NCI-H460 (cell line): Measurements from ENCODE around the gene OR14K1. TPM values are rescaled to one million over a fixed set of nuclear protein-coding genes. Genes with fewer than 3 reads are reported as not detected.
"Not testable (repeated sequence)": the region's sequence is repeated elsewhere in the genome, so short reads cannot be mapped to it uniquely, and the experiment has no call there.

Experiments
- DNase-seq: peaks from one replicate; pipeline ENCODE4 v3.0.0-alpha.2; 2016; ENCODE audit warnings: low read depth; ENCODE audit errors: extremely low read depth
- polyA plus RNA-seq: library from polyadenylated mRNA; depleted of rRNA; stranded (reverse); fragments of >200 nt; gene quantifications from 2 replicates; pipeline ENCODE4 v1.2.3, GENCODE V29; 2014; cell fraction: nucleus; rRNA removed
- total RNA-seq: library from RNA; depleted of rRNA; stranded (reverse); fragments of >200 nt; shearing (Covaris generic); gene quantifications from 2 replicates; pipeline ENCODE4 v1.2.3, GENCODE V29; 2014; rRNA removed

Gene OR14K1
- not detected in 2 replicates for total RNA-seq
- not detected in 2 replicates for polyA plus RNA-seq

GRCh38 chr1:247738315-247738714 is at the start of gene OR14K1:
OR14K1 (plus strand) TSS chr1:247738615; CDS start chr1:247738615, 0 bp downstream.
- no peak for DNase-seq

GRCh38 chr1:247701338-247701737 is 37.1 kb upstream of the OR14K1 start:
- no peak for DNase-seq

- DNase-seq = not testable (repeated sequence)
Measured at GRCh38 chr1:247710681-247711080, 27.7 kb upstream of the OR14K1 start.

- DNase-seq = no peak
Measured at GRCh38 chr1:247713753-247714152, 24.7 kb upstream of the OR14K1 start.

DNA sequence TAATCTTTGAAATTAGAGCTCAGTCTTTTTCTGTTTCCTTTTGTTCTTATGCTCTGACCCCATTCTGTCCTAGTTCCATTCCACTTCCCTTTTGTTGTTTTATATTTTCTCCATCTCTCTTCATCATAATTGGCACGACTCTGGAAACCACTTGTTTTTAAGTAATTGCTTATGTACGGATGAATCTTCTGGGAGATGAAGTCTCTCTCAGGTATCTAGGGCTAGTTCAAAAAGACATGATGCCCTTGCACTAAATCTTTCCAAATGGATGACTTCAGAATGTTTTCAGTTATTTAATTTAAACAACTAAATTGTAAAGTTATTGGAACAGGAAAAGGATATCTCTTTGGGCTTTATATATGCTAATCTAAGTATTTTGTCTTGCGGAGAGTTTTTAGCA is 21.9 kb upstream of the OR14K1 start, which contains the start of gene OR6F1:
TSS of gene OR6F1 (minus strand) at position 101 of the 400 bp plus-strand sequence. CDS start 3,891 bp downstream, outside the sequence.
- DNase-seq = no peak

GRCh38 chr1:247721222-247721621 is 17.2 kb upstream of the OR14K1 start:
- no peak for DNase-seq

- no peak for DNase-seq
Measured at GRCh38 chr1:247740721-247741120, 2.3 kb downstream of the OR14K1 start.

DNA sequence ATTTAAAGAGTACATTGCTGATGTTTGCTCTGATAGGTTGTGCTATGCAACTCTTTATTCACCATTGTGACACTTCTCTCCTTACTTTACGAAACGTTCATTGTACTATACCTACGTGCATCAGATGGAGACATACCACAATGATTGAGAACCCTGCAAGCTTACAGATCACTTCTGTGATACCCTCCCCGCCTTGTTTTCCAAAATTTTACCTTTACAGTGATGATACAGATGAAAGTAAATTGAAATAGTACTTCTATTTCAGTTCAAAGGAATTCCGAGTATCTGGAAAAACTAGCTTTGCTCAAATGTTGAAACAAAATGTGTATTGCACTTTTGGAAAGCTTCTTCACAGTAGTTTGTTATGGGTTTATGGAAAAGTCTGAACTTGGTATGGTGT is 3.3 kb downstream of the OR14K1 start:
- DNase-seq = no peak

DNA sequence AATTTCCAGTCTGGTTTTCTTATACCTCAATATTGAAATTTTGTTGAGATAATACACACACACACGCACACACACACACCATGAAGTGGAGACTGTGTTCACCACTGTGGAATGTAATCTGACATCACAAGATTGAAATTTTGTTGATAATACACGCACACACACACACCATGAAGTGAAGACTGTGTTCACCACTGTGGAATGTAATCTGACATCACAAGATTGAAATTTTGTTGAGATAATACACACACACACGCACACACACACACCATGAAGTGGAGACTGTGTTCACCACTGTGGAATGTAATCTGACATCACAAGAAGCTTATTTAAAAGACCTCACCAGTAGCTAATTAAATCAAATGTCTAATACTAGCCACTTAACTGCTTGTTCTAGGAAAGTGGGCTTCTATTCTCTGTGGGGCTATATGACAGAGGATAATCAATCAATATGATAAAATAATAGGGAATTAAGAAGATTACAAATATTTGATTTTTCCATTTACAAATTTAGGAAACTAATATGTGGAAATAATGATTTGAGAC is 3.9 kb downstream of the OR14K1 start:
- not testable (repeated sequence) for DNase-seq

DNA sequence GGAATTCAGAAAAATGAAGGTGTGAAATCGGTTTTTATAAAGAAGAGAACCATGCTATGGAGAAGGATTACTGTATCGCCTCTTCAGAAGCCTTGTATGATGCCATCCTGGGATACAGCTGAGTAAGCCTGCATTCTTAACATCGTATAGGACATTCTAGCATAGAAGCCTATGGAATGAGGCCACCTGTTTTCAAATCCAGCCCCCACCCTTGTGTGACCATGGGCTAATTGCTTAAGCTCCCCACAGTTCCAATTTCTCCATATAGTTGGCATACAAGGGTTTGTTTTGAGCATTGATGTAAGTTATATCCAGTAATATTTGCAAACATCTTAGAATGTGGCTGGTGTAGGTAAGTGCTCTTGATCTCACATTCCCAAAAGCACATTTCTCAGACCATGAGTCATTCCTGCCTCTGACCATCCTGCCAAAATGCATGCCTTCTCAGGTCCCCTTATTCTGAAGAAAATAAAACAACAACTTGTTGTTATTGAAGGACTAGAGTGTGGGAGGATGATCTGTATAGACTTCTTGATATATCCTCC is 8.0 kb downstream of the OR14K1 start:
- DNase-seq = no peak

GRCh38 chr1:247747616-247748015 is 9.2 kb downstream of the OR14K1 start:
- DNase-seq = no peak

- DNase-seq = no peak
Measured at GRCh38 chr1:247748041-247748440, 9.6 kb downstream of the OR14K1 start, which contains the start of gene OR14A2. OR14A2 (minus strand) TSS chr1:247748141.

GRCh38 chr1:247749870-247750269 is 11.5 kb downstream of the OR14K1 start:
- DNase-seq = no peak

DNA sequence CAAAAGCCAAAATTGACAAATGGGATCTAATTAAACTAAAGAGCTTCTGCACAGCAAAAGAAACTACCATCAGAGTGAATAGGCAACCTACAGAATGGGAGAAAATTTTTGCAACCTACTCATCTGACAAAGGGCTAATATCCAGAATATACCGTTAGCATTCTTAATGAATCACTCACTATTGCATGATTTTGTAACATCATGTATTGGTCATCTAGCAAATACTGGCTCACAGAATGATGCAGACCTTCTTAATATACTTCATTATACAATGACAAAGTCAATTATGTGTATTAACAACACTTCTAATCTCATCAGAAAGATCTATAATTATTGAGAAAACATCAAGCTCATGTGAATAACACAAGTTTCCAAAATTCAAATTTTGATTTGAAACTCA is 15.9 kb downstream of the OR14K1 start:
- not testable (repeated sequence) for DNase-seq

DNA sequence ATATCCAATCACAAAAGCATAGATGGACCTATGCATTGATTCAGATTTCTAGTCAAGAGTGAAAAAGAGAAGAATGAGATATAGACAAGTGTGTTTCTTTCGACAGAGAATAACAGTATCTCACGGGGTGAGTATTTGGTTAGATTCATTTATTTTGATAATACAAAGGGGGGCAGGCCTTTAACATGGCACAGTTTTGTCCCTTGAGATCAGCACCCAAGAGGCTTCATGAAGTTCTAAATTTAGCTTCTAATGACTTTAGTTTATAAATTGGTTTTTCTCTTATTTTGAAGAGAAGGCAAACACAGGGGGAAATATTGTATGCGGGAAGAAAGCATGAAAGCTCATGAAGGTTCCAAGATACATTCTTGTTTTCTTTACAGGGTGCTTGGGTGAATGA is 22.0 kb downstream of the OR14K1 start, which contains the start of gene OR1C1:
TSS of gene OR1C1 (minus strand) at position 101 of the 400 bp plus-strand sequence. CDS start 2,150 bp downstream, outside the sequence.
- DNase-seq = no peak

DNA sequence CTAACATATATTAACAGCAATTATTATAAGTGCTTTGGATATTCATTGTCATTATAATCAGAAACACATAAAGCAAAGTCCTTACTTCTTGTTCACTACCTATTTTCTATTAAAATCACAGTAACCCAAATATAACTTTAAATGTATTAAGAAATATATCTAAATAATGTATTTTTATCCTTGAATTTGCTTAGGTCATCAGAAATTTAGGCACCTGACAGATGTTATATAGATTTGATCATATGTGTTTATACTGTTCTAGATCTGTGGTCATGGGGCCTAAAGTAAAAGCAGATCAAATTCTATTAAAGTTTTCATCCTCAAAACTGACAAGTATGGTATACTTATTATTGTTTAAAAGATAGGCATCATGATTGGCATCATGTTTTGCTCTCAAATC is 31.2 kb downstream of the OR14K1 start:
- no peak for DNase-seq

Other genes with a start within 250 kb of the OR14K1 start
- gene OR2C3, start 202.2 kb upstream of the OR14K1 start, total RNA-seq = not detected in 2 replicates
- not detected in 2 replicates for gene GCSAML, start 189.5 kb upstream of the OR14K1 start, total RNA-seq
- not detected in 2 replicates for gene OR2G2, start 150.3 kb upstream of the OR14K1 start, total RNA-seq
- not detected in 2 replicates for gene OR2G3, start 133.0 kb upstream of the OR14K1 start, total RNA-seq
- not detected in 2 replicates for gene OR13G1, start 58.9 kb upstream of the OR14K1 start, total RNA-seq
- not detected in 2 replicates for gene OR6F1, start 22.0 kb upstream of the OR14K1 start, total RNA-seq
- gene OR14A2, start 9.5 kb downstream of the OR14K1 start, total RNA-seq = not detected in 2 replicates
- 0.02 TPM in 1 of 2 replicates, not detected in the other for gene OR1C1, start 21.9 kb downstream of the OR14K1 start, total RNA-seq
- gene OR14A16, start 85.5 kb downstream of the OR14K1 start, total RNA-seq = not detected in 2 replicates
- gene OR11L1, start 103.3 kb downstream of the OR14K1 start, total RNA-seq = not detected in 2 replicates
- gene TRIM58, start 118.6 kb downstream of the OR14K1 start, total RNA-seq = not detected in 2 replicates
- not detected in 2 replicates for gene OR2W3, start 157.0 kb downstream of the OR14K1 start, total RNA-seq
- gene OR2T8, start 181.6 kb downstream of the OR14K1 start, total RNA-seq = not detected in 2 replicates
- gene OR2AJ1, start 186.3 kb downstream of the OR14K1 start, total RNA-seq = not detected in 2 replicates
- gene OR2L8, start 210.2 kb downstream of the OR14K1 start, total RNA-seq = not detected in 2 replicates
- gene OR2AK2, start 226.6 kb downstream of the OR14K1 start, total RNA-seq = not detected in 2 replicates